Measurements from ENCODE around the gene TENT5C.

DNA sequence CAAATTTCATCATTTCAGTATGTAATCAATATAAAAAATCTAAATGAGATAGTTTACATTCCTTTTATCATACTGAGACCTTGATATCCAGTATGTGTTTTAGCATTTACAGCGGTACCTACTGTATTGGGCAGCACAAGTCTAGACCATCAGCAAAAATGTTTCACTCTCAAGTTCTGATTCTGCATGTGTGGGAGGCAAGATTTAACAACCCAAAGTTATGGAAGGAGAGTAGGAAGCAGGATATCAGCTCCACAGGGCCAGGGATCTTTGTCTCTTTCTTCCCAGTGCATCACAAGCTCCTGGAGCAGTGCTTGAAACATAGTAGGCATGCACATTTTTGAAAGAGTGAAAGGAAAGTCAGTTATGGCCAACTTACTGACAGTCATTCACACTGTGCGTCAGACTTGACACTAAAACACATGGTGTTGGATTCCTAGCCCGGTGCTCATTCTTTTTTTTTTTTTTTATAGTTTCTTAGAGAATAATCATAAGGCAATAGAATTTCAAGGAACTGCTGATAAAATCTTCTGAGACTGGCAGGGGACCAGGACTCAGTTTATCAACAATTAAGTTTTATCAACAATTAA, 6.1 kb downstream of the TENT5C start:
- TF ChIP-seq SETDB1 (IDR thresholded peaks at IDR 0.05; ENCODE audit: insufficient read length, low read length) (no peak), ZNF549 (tag by site-specific recombination; IDR thresholded peaks at IDR 0.05) (no peak), YY1 (tag by site-specific recombination; IDR thresholded peaks at IDR 0.05) (no peak), GFI1B (tag by site-specific recombination; IDR thresholded peaks at IDR 0.05) (no peak), ZBTB21 (tag by site-specific recombination; IDR thresholded peaks at IDR 0.05) (no peak)
- TF ChIP-seq, protein P1, sequence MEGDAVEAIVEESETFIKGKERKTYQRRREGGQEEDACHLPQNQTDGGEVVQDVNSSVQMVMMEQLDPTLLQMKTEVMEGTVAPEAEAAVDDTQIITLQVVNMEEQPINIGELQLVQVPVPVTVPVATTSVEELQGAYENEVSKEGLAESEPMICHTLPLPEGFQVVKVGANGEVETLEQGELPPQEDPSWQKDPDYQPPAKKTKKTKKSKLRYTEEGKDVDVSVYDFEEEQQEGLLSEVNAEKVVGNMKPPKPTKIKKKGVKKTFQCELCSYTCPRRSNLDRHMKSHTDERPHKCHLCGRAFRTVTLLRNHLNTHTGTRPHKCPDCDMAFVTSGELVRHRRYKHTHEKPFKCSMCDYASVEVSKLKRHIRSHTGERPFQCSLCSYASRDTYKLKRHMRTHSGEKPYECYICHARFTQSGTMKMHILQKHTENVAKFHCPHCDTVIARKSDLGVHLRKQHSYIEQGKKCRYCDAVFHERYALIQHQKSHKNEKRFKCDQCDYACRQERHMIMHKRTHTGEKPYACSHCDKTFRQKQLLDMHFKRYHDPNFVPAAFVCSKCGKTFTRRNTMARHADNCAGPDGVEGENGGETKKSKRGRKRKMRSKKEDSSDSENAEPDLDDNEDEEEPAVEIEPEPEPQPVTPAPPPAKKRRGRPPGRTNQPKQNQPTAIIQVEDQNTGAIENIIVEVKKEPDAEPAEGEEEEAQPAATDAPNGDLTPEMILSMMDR (tag by site-specific recombination; IDR thresholded peaks at IDR 0.05), result no peak
- TF ChIP-seq, protein P2, sequence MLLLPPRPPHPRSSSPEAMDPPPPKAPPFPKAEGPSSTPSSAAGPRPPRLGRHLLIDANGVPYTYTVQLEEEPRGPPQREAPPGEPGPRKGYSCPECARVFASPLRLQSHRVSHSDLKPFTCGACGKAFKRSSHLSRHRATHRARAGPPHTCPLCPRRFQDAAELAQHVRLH (tag by site-specific recombination; IDR thresholded peaks at IDR 0.05), result no peak

Measured in HEK293 (cell line).